ENCODE results near the gene CEBPA.

GRCh38 chr19:33280351-33280921, 21.9 kb downstream of the CEBPA start:
- TF ChIP-seq, protein P1, sequence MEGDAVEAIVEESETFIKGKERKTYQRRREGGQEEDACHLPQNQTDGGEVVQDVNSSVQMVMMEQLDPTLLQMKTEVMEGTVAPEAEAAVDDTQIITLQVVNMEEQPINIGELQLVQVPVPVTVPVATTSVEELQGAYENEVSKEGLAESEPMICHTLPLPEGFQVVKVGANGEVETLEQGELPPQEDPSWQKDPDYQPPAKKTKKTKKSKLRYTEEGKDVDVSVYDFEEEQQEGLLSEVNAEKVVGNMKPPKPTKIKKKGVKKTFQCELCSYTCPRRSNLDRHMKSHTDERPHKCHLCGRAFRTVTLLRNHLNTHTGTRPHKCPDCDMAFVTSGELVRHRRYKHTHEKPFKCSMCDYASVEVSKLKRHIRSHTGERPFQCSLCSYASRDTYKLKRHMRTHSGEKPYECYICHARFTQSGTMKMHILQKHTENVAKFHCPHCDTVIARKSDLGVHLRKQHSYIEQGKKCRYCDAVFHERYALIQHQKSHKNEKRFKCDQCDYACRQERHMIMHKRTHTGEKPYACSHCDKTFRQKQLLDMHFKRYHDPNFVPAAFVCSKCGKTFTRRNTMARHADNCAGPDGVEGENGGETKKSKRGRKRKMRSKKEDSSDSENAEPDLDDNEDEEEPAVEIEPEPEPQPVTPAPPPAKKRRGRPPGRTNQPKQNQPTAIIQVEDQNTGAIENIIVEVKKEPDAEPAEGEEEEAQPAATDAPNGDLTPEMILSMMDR (optimal IDR thresholded peaks at IDR 0.05 in 1 of 3, IDR thresholded peaks at IDR 0.05 in 1 of 3, conservative IDR thresholded peaks at IDR 0.05 in 1 of 3; ENCODE audit: extremely low read depth in 1 of 3, insufficient read depth in 2 of 3, low read length in 3 of 3), result no peak
- TF ChIP-seq EZH2 (IDR thresholded peaks at IDR 0.05; ENCODE audit: low read length), result no peak
